ENCODE measurements around the gene KIAA0319L. TPM values are rescaled to one million over a fixed set of nuclear protein-coding genes. Genes with fewer than 3 reads are reported as not detected.

KIAA0319L gene
- total RNA-seq, 1 experiment from 2014 or later = 70.0 TPM

DNA sequence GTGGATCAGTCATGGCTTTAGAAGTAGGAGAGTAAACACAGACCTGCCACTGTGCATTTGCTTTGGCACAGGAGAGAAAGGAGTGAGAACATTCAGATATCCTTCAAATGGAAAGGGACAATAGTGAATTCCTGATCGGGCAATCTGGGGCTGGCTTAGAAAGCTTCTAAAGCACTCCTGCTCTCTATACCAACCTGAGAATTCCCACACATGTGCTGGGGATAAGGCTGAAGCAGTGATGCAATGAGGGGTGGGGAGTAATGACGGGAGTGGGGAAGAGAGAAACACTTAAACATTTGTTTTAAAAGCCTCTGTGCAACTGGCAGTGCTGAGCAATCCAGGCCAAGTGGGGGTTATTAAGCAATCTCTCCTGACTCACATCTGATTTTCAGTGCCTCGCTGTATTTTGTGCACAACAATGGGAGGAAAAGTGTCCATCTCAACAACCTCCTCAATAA, 108.8 kb downstream of the KIAA0319L start:
- no peak for DNase-seq (ENCODE audit: low spot score)
- ATAC-seq = no peak
- ChIA-PET CTCF (interaction anchor here (0.5 kb wide), 1 partner anchor 88 kb away, joined by 3 read pairs; no protein-coding TSS in a partner anchor), POLR2A (interaction anchor here (1.1 kb wide), 1 partner anchor 100 kb away, joined by 3 read pairs; no protein-coding TSS in a partner anchor)
- Mint-ChIP-seq H3K36me3 (peaks cover 40% of the 10 kb centered on the region), H3K4me3 (no peak overlapping the region), H3K27ac (no peak overlapping the region), H3K4me1 (no peaks in the 10 kb centered on the region), H3K9me3 (no peaks in the 10 kb centered on the region), H3K27me3 (ENCODE audit: low read depth) (no peaks in the 10 kb centered on the region)
- TF ChIP-seq, protein P1, sequence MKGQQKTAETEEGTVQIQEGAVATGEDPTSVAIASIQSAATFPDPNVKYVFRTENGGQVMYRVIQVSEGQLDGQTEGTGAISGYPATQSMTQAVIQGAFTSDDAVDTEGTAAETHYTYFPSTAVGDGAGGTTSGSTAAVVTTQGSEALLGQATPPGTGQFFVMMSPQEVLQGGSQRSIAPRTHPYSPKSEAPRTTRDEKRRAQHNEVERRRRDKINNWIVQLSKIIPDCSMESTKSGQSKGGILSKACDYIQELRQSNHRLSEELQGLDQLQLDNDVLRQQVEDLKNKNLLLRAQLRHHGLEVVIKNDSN (CRISPR knock-in tag; IDR thresholded peaks at IDR 0.05) = no peak
- TF ChIP-seq CREB1 (CRISPR knock-in tag; IDR thresholded peaks at IDR 0.05) (no peak), FOXP1 (CRISPR knock-in tag; IDR thresholded peaks at IDR 0.05; ENCODE audit: borderline replicate concordance) (no peak), MXD4 (CRISPR knock-in tag; IDR thresholded peaks at IDR 0.05; ENCODE audit: borderline replicate concordance) (no peak), OVOL2 (CRISPR knock-in tag; IDR thresholded peaks at IDR 0.05; ENCODE audit: borderline replicate concordance) (no peak), MYBL2 (CRISPR knock-in tag; IDR thresholded peaks at IDR 0.05) (no peak), ETV6 (CRISPR knock-in tag; IDR thresholded peaks at IDR 0.05) (no peak)
- TF ChIP-seq, protein P2, sequence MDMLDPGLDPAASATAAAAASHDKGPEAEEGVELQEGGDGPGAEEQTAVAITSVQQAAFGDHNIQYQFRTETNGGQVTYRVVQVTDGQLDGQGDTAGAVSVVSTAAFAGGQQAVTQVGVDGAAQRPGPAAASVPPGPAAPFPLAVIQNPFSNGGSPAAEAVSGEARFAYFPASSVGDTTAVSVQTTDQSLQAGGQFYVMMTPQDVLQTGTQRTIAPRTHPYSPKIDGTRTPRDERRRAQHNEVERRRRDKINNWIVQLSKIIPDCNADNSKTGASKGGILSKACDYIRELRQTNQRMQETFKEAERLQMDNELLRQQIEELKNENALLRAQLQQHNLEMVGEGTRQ (CRISPR knock-in tag; IDR thresholded peaks at IDR 0.05) = no peak
- TF ChIP-seq, protein P3, sequence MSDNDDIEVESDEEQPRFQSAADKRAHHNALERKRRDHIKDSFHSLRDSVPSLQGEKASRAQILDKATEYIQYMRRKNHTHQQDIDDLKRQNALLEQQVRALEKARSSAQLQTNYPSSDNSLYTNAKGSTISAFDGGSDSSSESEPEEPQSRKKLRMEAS (CRISPR knock-in tag; IDR thresholded peaks at IDR 0.05) = no peak

DNA sequence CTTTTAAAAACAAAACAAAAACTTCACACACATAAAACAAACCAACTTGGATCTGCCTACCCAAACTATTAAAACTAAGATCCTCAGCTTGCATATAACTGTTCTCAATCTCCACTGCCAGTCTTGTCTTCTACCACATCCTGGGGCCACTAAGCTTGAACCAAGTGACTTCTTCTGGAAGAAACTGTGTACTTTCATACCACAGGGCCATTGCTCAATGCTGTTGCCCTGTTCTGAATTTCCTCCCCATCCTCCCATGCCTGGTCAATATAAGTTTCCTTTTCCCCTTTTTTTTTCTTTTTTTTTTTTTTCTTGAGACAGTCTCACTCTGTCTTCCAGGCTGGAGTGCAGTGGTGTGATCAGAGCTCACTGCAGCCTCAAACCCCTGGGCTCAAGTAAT, 109.9 kb downstream of the KIAA0319L start:
- Mint-ChIP-seq H3K4me3 (no peak overlapping the region), H3K9me3 (no peaks in the 10 kb centered on the region), H3K4me1 (no peaks in the 10 kb centered on the region), H3K27me3 (ENCODE audit: low read depth) (no peaks in the 10 kb centered on the region), H3K27ac (no peak overlapping the region), H3K36me3 (peaks cover 43% of the 10 kb centered on the region)
- no peak for DNase-seq (ENCODE audit: low spot score)
- ATAC-seq = no peak
- CTCF ChIA-PET = no interaction called here
- TF ChIP-seq NR1H2 (CRISPR knock-in tag; IDR thresholded peaks at IDR 0.05) (no peak), HMGA2 (CRISPR knock-in tag; IDR thresholded peaks at IDR 0.05) (no peak), ATF1 (CRISPR knock-in tag; IDR thresholded peaks at IDR 0.05) (no peak)
- POLR2A ChIA-PET = interaction anchor here (1.1 kb wide), 1 partner anchor 101 kb away, joined by 3 read pairs; no protein-coding TSS in a partner anchor

DNA sequence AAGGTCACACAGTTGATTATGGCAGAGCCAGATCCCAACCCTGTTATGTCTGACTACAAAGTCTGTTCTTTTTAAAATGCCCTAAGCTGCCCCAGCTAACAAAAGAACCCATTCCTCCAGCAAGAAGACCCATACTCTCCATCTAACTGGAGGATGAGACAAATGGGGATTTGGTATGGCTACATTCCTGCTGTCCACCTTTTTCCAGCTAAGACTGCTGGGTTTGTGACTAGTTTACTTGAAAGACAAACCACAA, 112.8 kb downstream of the KIAA0319L start:
- ATAC-seq (no peak), DNase-seq (ENCODE audit: low spot score) (no peak)
- Mint-ChIP-seq H3K27ac (peak overlapping the region; percentile 51; the same call in 1 of the 2 replicates), H3K27me3 (ENCODE audit: low read depth) (no peaks in the 10 kb centered on the region), H3K9me3 (no peaks in the 10 kb centered on the region), H3K4me1 (no peaks in the 10 kb centered on the region), H3K36me3 (peaks cover 46% of the 10 kb centered on the region), H3K4me3 (no peak overlapping the region)
- ChIA-PET CTCF (interaction anchor here (0.8 to 2.3 kb wide), 12 partner anchors 12 to 287 kb away, joined by 3 to 10 read pairs (median 4); no protein-coding TSS in a partner anchor), POLR2A (interaction anchor here (0.6 to 1.5 kb wide), 2 partner anchors 115 to 199 kb away, joined by 3 read pairs; no protein-coding TSS in a partner anchor)
- TF ChIP-seq ETV6 (CRISPR knock-in tag; IDR thresholded peaks at IDR 0.05) (no peak), ZNF138 (CRISPR knock-in tag; conservative IDR thresholded peaks at IDR 0.05) (no peak), ZNF396 (CRISPR knock-in tag; IDR thresholded peaks at IDR 0.05; ENCODE audit: borderline replicate concordance) (no peak), IRF2 (CRISPR knock-in tag; IDR thresholded peaks at IDR 0.05; ENCODE audit: borderline replicate concordance, low read depth) (no peak)
- TF ChIP-seq, protein P4, sequence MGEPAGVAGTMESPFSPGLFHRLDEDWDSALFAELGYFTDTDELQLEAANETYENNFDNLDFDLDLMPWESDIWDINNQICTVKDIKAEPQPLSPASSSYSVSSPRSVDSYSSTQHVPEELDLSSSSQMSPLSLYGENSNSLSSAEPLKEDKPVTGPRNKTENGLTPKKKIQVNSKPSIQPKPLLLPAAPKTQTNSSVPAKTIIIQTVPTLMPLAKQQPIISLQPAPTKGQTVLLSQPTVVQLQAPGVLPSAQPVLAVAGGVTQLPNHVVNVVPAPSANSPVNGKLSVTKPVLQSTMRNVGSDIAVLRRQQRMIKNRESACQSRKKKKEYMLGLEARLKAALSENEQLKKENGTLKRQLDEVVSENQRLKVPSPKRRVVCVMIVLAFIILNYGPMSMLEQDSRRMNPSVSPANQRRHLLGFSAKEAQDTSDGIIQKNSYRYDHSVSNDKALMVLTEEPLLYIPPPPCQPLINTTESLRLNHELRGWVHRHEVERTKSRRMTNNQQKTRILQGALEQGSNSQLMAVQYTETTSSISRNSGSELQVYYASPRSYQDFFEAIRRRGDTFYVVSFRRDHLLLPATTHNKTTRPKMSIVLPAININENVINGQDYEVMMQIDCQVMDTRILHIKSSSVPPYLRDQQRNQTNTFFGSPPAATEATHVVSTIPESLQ (CRISPR knock-in tag; IDR thresholded peaks at IDR 0.05) = no peak
- TF ChIP-seq, protein P5, sequence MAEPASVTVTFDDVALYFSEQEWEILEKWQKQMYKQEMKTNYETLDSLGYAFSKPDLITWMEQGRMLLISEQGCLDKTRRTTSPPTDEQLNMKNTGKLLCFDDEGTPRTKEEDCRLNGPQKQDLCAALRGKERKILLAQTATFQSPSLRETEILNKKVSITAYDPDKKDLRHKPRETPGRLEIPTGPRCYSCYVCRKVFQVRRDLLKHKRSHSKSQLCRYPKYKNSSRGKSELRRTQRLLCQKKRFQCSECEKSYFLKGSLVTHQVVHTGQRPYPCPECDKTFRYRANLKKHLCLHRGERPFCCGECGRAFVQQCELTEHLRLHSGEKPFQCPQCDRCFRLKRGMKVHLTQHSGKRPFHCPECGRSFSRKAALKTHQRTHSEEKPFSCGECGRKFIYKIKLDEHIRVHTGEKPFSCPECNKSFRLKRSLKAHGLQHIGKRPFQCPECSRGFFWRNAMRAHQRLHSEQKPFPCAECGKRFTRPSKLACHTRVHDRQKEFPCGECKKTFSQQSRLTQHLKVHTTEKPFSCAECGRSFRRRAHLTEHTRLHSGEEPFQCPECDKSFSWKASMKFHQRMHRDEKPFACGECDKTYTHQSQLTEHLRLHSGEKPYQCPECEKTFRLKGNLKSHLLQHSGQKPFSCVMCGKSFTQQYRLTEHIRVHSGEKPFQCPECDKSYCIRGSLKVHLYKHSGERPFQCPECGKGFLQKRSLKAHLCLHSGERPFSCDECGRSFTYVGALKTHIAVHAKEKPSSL (CRISPR knock-in tag; conservative IDR thresholded peaks at IDR 0.05) = no peak
- TF ChIP-seq, protein P6, sequence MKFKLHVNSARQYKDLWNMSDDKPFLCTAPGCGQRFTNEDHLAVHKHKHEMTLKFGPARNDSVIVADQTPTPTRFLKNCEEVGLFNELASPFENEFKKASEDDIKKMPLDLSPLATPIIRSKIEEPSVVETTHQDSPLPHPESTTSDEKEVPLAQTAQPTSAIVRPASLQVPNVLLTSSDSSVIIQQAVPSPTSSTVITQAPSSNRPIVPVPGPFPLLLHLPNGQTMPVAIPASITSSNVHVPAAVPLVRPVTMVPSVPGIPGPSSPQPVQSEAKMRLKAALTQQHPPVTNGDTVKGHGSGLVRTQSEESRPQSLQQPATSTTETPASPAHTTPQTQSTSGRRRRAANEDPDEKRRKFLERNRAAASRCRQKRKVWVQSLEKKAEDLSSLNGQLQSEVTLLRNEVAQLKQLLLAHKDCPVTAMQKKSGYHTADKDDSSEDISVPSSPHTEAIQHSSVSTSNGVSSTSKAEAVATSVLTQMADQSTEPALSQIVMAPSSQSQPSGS (CRISPR knock-in tag; IDR thresholded peaks at IDR 0.05; ENCODE audit: borderline replicate concordance, low read depth) = no peak
- TF ChIP-seq, protein P7, sequence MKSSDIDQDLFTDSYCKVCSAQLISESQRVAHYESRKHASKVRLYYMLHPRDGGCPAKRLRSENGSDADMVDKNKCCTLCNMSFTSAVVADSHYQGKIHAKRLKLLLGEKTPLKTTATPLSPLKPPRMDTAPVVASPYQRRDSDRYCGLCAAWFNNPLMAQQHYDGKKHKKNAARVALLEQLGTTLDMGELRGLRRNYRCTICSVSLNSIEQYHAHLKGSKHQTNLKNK (CRISPR knock-in tag; IDR thresholded peaks at IDR 0.05) = no peak
- TF ChIP-seq, protein P8, sequence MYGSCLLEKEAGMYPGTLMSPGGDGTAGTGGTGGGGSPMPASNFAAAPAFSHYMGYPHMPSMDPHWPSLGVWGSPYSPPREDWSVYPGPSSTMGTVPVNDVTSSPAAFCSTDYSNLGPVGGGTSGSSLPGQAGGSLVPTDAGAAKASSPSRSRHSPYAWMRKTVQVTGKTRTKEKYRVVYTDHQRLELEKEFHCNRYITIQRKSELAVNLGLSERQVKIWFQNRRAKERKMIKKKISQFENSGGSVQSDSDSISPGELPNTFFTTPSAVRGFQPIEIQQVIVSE (CRISPR knock-in tag; IDR thresholded peaks at IDR 0.05; ENCODE audit: borderline replicate concordance) = no peak
